ENCODE results near the gene MAD2L2. TPM values are rescaled to one million over a fixed set of nuclear protein-coding genes. Genes with fewer than 3 reads are reported as not detected.
"Not testable (repeated sequence)": the region's sequence is repeated elsewhere in the genome, so short reads cannot be mapped to it uniquely, and the experiment has no call there.

The MAD2L2 gene
- total RNA-seq, 1 donor, result 30.7 TPM

- DNase-seq (ENCODE audit: low read depth), result no peak
- TF ChIP-seq CTCF (IDR thresholded peaks at IDR 0.05; ENCODE audit: insufficient read depth, low read depth, low read length), result no peak
- H3K4me3 ChIP-seq (ENCODE audit: low read depth, low read length), result no peak overlapping the region
These were observed 34.6 kb downstream of the MAD2L2 start for GRCh38 chr1:11646317-11646716.

GRCh38 chr1:11645670-11646265 is 35.2 kb downstream of the MAD2L2 start:
- peak; percentile 67 for DNase-seq (ENCODE audit: low read depth)
- TF ChIP-seq CTCF (IDR thresholded peaks at IDR 0.05; ENCODE audit: insufficient read depth, low read depth, low read length), result peak; percentile 88
- H3K4me3 ChIP-seq (ENCODE audit: low read depth, low read length), result no peak overlapping the region

- no peak for TF ChIP-seq CTCF (IDR thresholded peaks at IDR 0.05; ENCODE audit: insufficient read depth, low read depth, low read length)
- DNase-seq (ENCODE audit: low read depth), result no peak
- no peak overlapping the region for H3K4me3 ChIP-seq (ENCODE audit: low read depth, low read length)
These were observed 35.7 kb downstream of the MAD2L2 start for GRCh38 chr1:11645270-11645669.

- H3K4me3 ChIP-seq (ENCODE audit: low read depth, low read length), result no peak overlapping the region
- no peak for TF ChIP-seq CTCF (IDR thresholded peaks at IDR 0.05; ENCODE audit: insufficient read depth, low read depth, low read length)
- DNase-seq (ENCODE audit: low read depth), result no peak
These were observed 37.2 kb downstream of the MAD2L2 start for GRCh38 chr1:11643782-11644181.

- H3K4me3 ChIP-seq (ENCODE audit: low read depth, low read length), result not testable (repeated sequence)
- peak; percentile 98 for TF ChIP-seq CTCF (IDR thresholded peaks at IDR 0.05; ENCODE audit: insufficient read depth, low read depth, low read length)
- DNase-seq (ENCODE audit: low read depth), result peak; percentile 57
These were observed 38.4 kb downstream of the MAD2L2 start for GRCh38 chr1:11642418-11643017.

GRCh38 chr1:11641776-11642305 is 39.1 kb downstream of the MAD2L2 start:
- no peak overlapping the region for H3K4me3 ChIP-seq (ENCODE audit: low read depth, low read length)
- no peak for TF ChIP-seq CTCF (IDR thresholded peaks at IDR 0.05; ENCODE audit: insufficient read depth, low read depth, low read length)
- DNase-seq (ENCODE audit: low read depth), result no peak

Measured in fibroblast of villous mesenchyme (primary cell).